Neural cell (in vitro differentiated cells): ENCODE data around the gene ARSA. TPM values are rescaled to one million over a fixed set of nuclear protein-coding genes. Genes with fewer than 3 reads are reported as not detected.

Source experiments
- H2AFZ ChIP-seq: fragments of 200-600, 300-800 bp; sonication (generic), shearing (Covaris generic); 2 replicates; pipeline ENCODE4 v1.6.0; 2014; ENCODE audit warnings: low read depth, mild to moderate bottlenecking, antibody characterized with exemption, low read length, moderate library complexity
- H3F3A ChIP-seq: fragments of 200-600 bp; shearing (Covaris generic); 2 replicates; pipeline ENCODE4 v1.6.1; 2016; ENCODE audit warnings: mild to moderate bottlenecking, moderate library complexity, mixed read lengths, antibody characterized with exemption, low read length; ENCODE audit not compliant: insufficient read depth, poor library complexity, severe bottlenecking
- H3K27ac ChIP-seq: fragments of 200-600, 300-800 bp; sonication (generic), shearing (Covaris generic); 2 replicates; pipeline ENCODE4 v1.5.1; 2014; ENCODE audit warnings: mild to moderate bottlenecking, low read length, moderate library complexity
- H3K27me3 ChIP-seq: fragments of 300-800, 200-600 bp; sonication (generic), shearing (Covaris generic); 2 replicates; pipeline ENCODE4 v1.6.0; 2014; ENCODE audit warnings: mild to moderate bottlenecking, low read depth, low read length, moderate library complexity; ENCODE audit not compliant: insufficient read depth
- H3K36me3 ChIP-seq: fragments of 300-800, 200-600 bp; sonication (generic), shearing (Covaris generic); 2 replicates; pipeline ENCODE4 v1.5.1; 2014; ENCODE audit warnings: mild to moderate bottlenecking, antibody characterized with exemption, low read length, moderate library complexity; ENCODE audit not compliant: insufficient read depth
- H3K4me2 ChIP-seq: fragments of 300-800, 200-600 bp; sonication (generic), shearing (Covaris generic); 2 replicates; pipeline ENCODE4 v1.6.0; 2014; ENCODE audit warnings: mild to moderate bottlenecking, low read length
- H3K4me3 ChIP-seq: fragments of 300-800, 200-600 bp; sonication (generic), shearing (Covaris generic); 2 replicates; pipeline ENCODE4 v1.5.1; 2014; ENCODE audit warnings: mild to moderate bottlenecking, low read length, moderate library complexity
- H3K79me2 ChIP-seq: fragments of 200-600 bp; shearing (Covaris generic); replicated peaks from 2 replicates; pipeline ENCODE4 v1.6.0; 2014; ENCODE audit warnings: mild to moderate bottlenecking, low read length, moderate library complexity; ENCODE audit not compliant: insufficient read depth
- H3K9ac ChIP-seq: fragments of 300-800, 200-600 bp; sonication (generic), shearing (Covaris generic); 2 replicates; pipeline ENCODE4 v1.6.1; 2016; ENCODE audit warnings: mild to moderate bottlenecking, low read length, mixed read lengths
- H3K9me2 ChIP-seq: fragments of 200-600 bp; shearing (Covaris generic); 2 replicates; pipeline ENCODE4 v1.6.1; 2016; ENCODE audit warnings: mild to moderate bottlenecking, low read length, mixed read lengths; ENCODE audit not compliant: insufficient read depth
- H3K9me3 ChIP-seq: fragments of 200-600, 300-800 bp; sonication (generic), shearing (Covaris generic); 2 replicates; pipeline ENCODE4 v1.6.1; 2016; ENCODE audit warnings: mild to moderate bottlenecking, mixed run types, low read length, moderate library complexity, mixed read lengths
- H4K20me1 ChIP-seq: fragments of 200-600 bp; shearing (Covaris generic); 2 replicates; pipeline ENCODE4 v1.6.1; 2016; ENCODE audit warnings: mild to moderate bottlenecking, mixed run types; ENCODE audit not compliant: insufficient read depth
- EP300 ChIP-seq: fragments of 450-650 bp; conservative IDR thresholded peaks from 2 replicates; pipeline ENCODE4 v1.6.1; 2014; ENCODE audit warnings: antibody characterized with exemption, mild to moderate bottlenecking, moderate library complexity; ENCODE audit not compliant: poor library complexity, severe bottlenecking
- EZH2 ChIP-seq: fragments of 200-600, 300-800 bp; shearing (Covaris generic), sonication (generic); IDR thresholded peaks from 2 replicates; pipeline ENCODE4 v1.6.1; 2014; ENCODE audit warnings: antibody characterized with exemption, low read length, borderline replicate concordance, mild to moderate bottlenecking; ENCODE audit not compliant: insufficient read depth, poor library complexity, severe bottlenecking
- MXI1 ChIP-seq: fragments of 450-650 bp; conservative IDR thresholded peaks from 2 replicates; pipeline ENCODE4 v1.6.1; 2014; ENCODE audit warnings: antibody characterized with exemption, mild to moderate bottlenecking; ENCODE audit not compliant: poor library complexity, severe bottlenecking
- POLR2AphosphoS5 ChIP-seq: IDR thresholded peaks from 2 replicates; pipeline ENCODE4 v1.6.1; 2012
- RAD21 ChIP-seq: fragments of 450-650 bp; conservative IDR thresholded peaks from 2 replicates; pipeline ENCODE4 v1.6.1; 2014; ENCODE audit warnings: antibody characterized with exemption, mild to moderate bottlenecking, moderate library complexity
- SMC3 ChIP-seq: fragments of 450-650 bp; conservative IDR thresholded peaks from 2 replicates; pipeline ENCODE4 v1.6.1; 2014; ENCODE audit warnings: antibody characterized with exemption, mild to moderate bottlenecking, moderate library complexity; ENCODE audit not compliant: poor library complexity
- TAF1 ChIP-seq: IDR thresholded peaks from 2 replicates; pipeline ENCODE4 v1.6.1; 2012; ENCODE audit warnings: low read depth
- polyA plus RNA-seq: library from polyadenylated mRNA; depleted of rRNA; stranded (reverse); fragments of >200 nt; gene quantifications from 2 replicates; pipeline ENCODE4 v1.2.3, GENCODE V29; 2014
- TF ChIP-seq, protein P1 (sequence below): IDR thresholded peaks from 2 replicates; pipeline ENCODE4 v1.6.1; 2012; ENCODE audit warnings: borderline replicate concordance
- TF ChIP-seq, protein P2 (sequence below): fragments of 450-650 bp; IDR thresholded peaks from 2 replicates; pipeline ENCODE4 v1.5.1; 2014; ENCODE audit warnings: antibody characterized with exemption, mild to moderate bottlenecking, moderate library complexity; ENCODE audit not compliant: poor library complexity, severe bottlenecking

Gene ARSA
- polyA plus RNA-seq, 1 donor from 2014 or later, result 32.5 TPM

DNA sequence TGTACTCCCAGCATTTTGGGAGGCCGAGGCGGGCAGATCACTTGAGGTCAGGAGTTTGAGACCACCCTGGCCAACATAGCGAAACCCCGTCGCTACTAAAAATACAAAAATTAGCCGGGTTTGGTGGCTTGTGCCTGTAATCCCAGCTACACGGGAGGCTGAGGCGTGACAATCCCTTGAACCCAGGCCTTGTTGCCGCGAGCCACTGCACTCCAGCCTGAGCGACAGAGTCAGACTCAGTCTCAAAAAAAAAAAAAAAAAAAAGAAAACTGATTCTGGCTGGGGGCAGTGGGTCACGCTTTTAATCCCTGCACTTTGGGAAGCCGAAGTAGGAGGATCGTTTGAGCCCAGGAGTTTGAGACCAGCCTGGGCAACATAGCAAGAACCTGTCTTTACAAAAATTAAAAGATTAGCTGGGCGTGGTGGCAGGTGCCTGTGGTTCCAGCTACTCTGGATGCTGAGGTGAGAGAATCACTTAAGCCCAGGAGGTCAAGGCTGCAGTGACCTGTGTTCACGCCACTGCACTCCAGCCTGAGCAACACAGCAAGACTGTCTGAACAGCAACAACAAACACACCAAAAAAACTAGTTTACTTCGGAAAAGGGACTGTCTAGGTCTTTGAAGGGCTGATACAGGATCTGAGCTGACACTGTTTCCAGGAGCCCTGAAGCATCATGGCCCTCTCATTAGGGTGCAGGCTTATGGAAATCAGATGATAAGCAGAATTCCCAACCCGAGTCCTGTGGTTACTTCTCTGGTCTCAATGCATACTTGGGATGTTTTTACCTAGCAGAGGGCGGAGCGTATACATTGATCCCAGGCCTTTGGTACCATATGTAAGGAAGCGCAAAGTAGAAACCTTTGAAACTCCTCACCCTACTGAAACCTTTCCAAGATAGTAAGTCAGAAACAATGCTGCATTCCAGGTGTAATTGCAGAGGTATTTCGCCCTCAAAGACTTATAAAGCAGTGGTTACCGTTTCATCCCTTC lies 43.6 kb downstream of the ARSA start:
- no peak overlapping the region for H2AFZ ChIP-seq
- H3K27ac ChIP-seq, result no peak overlapping the region
- no peaks in the 10 kb centered on the region for H3F3A ChIP-seq
- H3K4me3 ChIP-seq, result peak overlapping the region; percentile 96
- TF ChIP-seq EZH2 (no peak), RAD21 (no peak), POLR2AphosphoS5 (no peak)
- TF ChIP-seq, protein P1, sequence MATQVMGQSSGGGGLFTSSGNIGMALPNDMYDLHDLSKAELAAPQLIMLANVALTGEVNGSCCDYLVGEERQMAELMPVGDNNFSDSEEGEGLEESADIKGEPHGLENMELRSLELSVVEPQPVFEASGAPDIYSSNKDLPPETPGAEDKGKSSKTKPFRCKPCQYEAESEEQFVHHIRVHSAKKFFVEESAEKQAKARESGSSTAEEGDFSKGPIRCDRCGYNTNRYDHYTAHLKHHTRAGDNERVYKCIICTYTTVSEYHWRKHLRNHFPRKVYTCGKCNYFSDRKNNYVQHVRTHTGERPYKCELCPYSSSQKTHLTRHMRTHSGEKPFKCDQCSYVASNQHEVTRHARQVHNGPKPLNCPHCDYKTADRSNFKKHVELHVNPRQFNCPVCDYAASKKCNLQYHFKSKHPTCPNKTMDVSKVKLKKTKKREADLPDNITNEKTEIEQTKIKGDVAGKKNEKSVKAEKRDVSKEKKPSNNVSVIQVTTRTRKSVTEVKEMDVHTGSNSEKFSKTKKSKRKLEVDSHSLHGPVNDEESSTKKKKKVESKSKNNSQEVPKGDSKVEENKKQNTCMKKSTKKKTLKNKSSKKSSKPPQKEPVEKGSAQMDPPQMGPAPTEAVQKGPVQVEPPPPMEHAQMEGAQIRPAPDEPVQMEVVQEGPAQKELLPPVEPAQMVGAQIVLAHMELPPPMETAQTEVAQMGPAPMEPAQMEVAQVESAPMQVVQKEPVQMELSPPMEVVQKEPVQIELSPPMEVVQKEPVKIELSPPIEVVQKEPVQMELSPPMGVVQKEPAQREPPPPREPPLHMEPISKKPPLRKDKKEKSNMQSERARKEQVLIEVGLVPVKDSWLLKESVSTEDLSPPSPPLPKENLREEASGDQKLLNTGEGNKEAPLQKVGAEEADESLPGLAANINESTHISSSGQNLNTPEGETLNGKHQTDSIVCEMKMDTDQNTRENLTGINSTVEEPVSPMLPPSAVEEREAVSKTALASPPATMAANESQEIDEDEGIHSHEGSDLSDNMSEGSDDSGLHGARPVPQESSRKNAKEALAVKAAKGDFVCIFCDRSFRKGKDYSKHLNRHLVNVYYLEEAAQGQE, result no peak
- H4K20me1 ChIP-seq, result no peaks in the 10 kb centered on the region
- no peaks in the 10 kb centered on the region for H3K36me3 ChIP-seq
- H3K9ac ChIP-seq, result peak overlapping the region; percentile 67
- no peaks in the 10 kb centered on the region for H3K27me3 ChIP-seq
- peaks cover 9% of the 10 kb centered on the region for H3K79me2 ChIP-seq
- H3K9me3 ChIP-seq, result no peaks in the 10 kb centered on the region
- H3K4me2 ChIP-seq, result no peak overlapping the region
- no peaks in the 10 kb centered on the region for H3K9me2 ChIP-seq

DNA sequence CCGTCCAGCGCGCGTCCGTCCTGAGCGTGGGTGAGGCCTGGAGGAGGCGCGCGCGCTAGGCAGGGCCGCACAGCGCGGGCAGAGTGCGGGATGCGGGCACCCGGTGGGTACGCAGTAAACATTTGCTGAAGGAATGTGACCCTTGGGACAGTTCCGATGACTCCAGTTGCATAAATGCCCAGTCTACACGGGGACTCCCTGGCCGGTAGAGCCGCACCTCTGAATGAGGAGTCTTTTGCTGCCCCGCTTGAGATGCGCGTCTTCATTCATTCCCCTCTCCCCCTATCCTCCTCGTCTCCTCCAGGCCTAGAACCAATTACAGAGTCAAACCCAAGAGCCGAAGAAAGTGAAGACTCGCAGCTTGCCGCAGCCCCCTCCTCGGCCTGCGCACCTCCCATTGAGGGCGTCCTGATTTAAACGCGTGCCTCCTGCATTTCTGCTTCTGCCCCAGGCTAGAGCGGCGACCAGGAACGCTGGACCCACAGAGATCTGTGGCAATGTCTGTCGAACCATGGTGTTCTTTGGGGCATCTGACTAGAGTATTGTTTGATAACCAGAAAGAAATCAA lies 44.6 kb downstream of the ARSA start:
- TF ChIP-seq EP300, result no peak
- TF ChIP-seq, protein P1, result no peak
- TF ChIP-seq, protein P2, sequence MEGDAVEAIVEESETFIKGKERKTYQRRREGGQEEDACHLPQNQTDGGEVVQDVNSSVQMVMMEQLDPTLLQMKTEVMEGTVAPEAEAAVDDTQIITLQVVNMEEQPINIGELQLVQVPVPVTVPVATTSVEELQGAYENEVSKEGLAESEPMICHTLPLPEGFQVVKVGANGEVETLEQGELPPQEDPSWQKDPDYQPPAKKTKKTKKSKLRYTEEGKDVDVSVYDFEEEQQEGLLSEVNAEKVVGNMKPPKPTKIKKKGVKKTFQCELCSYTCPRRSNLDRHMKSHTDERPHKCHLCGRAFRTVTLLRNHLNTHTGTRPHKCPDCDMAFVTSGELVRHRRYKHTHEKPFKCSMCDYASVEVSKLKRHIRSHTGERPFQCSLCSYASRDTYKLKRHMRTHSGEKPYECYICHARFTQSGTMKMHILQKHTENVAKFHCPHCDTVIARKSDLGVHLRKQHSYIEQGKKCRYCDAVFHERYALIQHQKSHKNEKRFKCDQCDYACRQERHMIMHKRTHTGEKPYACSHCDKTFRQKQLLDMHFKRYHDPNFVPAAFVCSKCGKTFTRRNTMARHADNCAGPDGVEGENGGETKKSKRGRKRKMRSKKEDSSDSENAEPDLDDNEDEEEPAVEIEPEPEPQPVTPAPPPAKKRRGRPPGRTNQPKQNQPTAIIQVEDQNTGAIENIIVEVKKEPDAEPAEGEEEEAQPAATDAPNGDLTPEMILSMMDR, result peak; percentile 12
- TF ChIP-seq EZH2, result no peak
- peak; percentile 41 for TF ChIP-seq RAD21
- TF ChIP-seq SMC3, result peak; percentile 46
- TF ChIP-seq TAF1, result no peak
- TF ChIP-seq MXI1, result peak; percentile 13
- TF ChIP-seq POLR2AphosphoS5, result no peak
- Histone ChIP-seq H3K27ac (peak overlapping the region; percentile 21), H3K9me3 (no peaks in the 10 kb centered on the region), H3K27me3 (no peaks in the 10 kb centered on the region), H3K36me3 (no peaks in the 10 kb centered on the region), H3F3A (no peaks in the 10 kb centered on the region), H3K9ac (peak overlapping the region; percentile 67), H3K9me2 (no peaks in the 10 kb centered on the region), H4K20me1 (no peaks in the 10 kb centered on the region), H3K79me2 (peaks cover 9% of the 10 kb centered on the region), H2AFZ (peak overlapping the region; percentile 18), H3K4me2 (peak overlapping the region; percentile 84), H3K4me3 (peak overlapping the region; percentile 96)
